HepG2 (cell line): ENCODE measurements around the gene GNGT2. TPM values are rescaled to one million over a fixed set of nuclear protein-coding genes. Genes with fewer than 3 reads are reported as not detected.
A peak's percentile ranks its signal among the peaks of the same experiment; 100 is the strongest.

Experiments used
- CENPBD1 ChIP-seq: sonication (generic); formaldehyde crosslinking; IDR thresholded peaks from 2 replicates; pipeline ENCODE4 v1.8.0; 2022; ENCODE audit warnings: missing genetic modification reagents, low read depth, mild to moderate bottlenecking, borderline replicate concordance
- EZH2 ChIP-seq: conservative IDR thresholded peaks from 2 replicates; pipeline ENCODE4 v1.6.1; 2012; ENCODE audit warnings: mild to moderate bottlenecking, low read depth, low read length, moderate library complexity
- GATAD2A ChIP-seq: IDR thresholded peaks from 2 replicates; pipeline ENCODE4 v1.6.1; 2016
- HES4 ChIP-seq: sonication (generic); formaldehyde crosslinking; IDR thresholded peaks from 2 replicates; pipeline ENCODE4 v1.9.0; 2021; ENCODE audit warnings: mild to moderate bottlenecking, missing genetic modification reagents, borderline replicate concordance
- HNRNPK ChIP-seq: fragments of 200-400 bp; formaldehyde crosslinking; IDR thresholded peaks from 2 replicates; pipeline ENCODE4 v1.6.1; 2018; ENCODE audit warnings: low read length, low read depth, moderate library complexity, mild to moderate bottlenecking; ENCODE audit not compliant: poor library complexity, severe bottlenecking
- ISX ChIP-seq: sonication (generic); formaldehyde crosslinking; conservative IDR thresholded peaks from 2 replicates; pipeline ENCODE4 v1.5.0; 2020; ENCODE audit warnings: missing genetic modification reagents
- NFRKB ChIP-seq: fragments of 450-650 bp; IDR thresholded peaks from 2 replicates; pipeline ENCODE4 v1.6.1; 2017
- SMARCC2 ChIP-seq: fragments of 450-650 bp; IDR thresholded peaks from 2 replicates; pipeline ENCODE4 v1.6.1; 2017; ENCODE audit warnings: antibody characterized with exemption, mild to moderate bottlenecking
- SMC3 ChIP-seq: IDR thresholded peaks from 2 replicates; pipeline ENCODE4 v1.6.1; 2011; ENCODE audit warnings: low read length, improper control_type of control experiment
- TAF1 ChIP-seq: sonication (generic); formaldehyde crosslinking; IDR thresholded peaks from 2 replicates; pipeline ENCODE4 v1.4.0; 2020; ENCODE audit warnings: missing genetic modification reagents
- TFAP4 ChIP-seq: sonication (generic); IDR thresholded peaks from 2 replicates; pipeline ENCODE4 v1.6.1; 2016; ENCODE audit warnings: low read depth, borderline replicate concordance
- U2AF2 ChIP-seq: fragments of 200-400 bp; formaldehyde crosslinking; IDR thresholded peaks from 2 replicates; pipeline ENCODE4 v1.6.1; 2017; ENCODE audit warnings: low read depth, mild to moderate bottlenecking, low read length
- ZNF496 ChIP-seq: sonication (generic); formaldehyde crosslinking; IDR thresholded peaks from 2 replicates; pipeline ENCODE4 v1.8.1; 2023; ENCODE audit warnings: mild to moderate bottlenecking, moderate library complexity, missing genetic modification reagents; ENCODE audit not compliant: insufficient replicate concordance
- ZNF556 ChIP-seq: sonication (generic); formaldehyde crosslinking; IDR thresholded peaks from 2 replicates; pipeline ENCODE4 v1.4.0; 2020; ENCODE audit warnings: mild to moderate bottlenecking, missing genetic modification reagents, borderline replicate concordance
- ZNF558 ChIP-seq: sonication (generic); formaldehyde crosslinking; IDR thresholded peaks from 2 replicates; pipeline ENCODE4 v1.9.0; 2022; ENCODE audit warnings: mild to moderate bottlenecking, missing genetic modification reagents, borderline replicate concordance
- ZNF563 ChIP-seq: sonication (generic); formaldehyde crosslinking; IDR thresholded peaks from 2 replicates; pipeline ENCODE4 v1.8.0; 2022; ENCODE audit warnings: mild to moderate bottlenecking, moderate library complexity, missing genetic modification reagents
- ZNF609 ChIP-seq: sonication (generic); formaldehyde crosslinking; IDR thresholded peaks from 2 replicates; pipeline ENCODE4 v1.4.0; 2020; ENCODE audit warnings: mild to moderate bottlenecking, missing genetic modification reagents, borderline replicate concordance
- ZNF652 ChIP-seq: IDR thresholded peaks from 2 replicates; pipeline ENCODE4 v1.6.1; 2016; ENCODE audit warnings: low read depth, borderline replicate concordance
- ZNF768 ChIP-seq: sonication (generic); formaldehyde crosslinking; IDR thresholded peaks from 2 replicates; pipeline ENCODE4 v1.4.0; 2020; ENCODE audit warnings: missing genetic modification reagents
- ZNF878 ChIP-seq: sonication (generic); formaldehyde crosslinking; IDR thresholded peaks from 2 replicates; pipeline ENCODE4 v1.8.1; 2023; ENCODE audit warnings: mild to moderate bottlenecking, missing genetic modification reagents, moderate library complexity
- polyA plus RNA-seq, 8 experiments: library from polyadenylated mRNA; depleted of rRNA in 3 of 8; stranded (reverse) in 7 of 8; unstranded in 1 of 8; fragments of >200 nt; fragmentation: Illumina TruSeq in 4 of 8; extraction: Trizol in 4 of 8; gene quantifications; 2 replicates each; pipeline versions ENCODE4 v1.2.1 to v1.2.3, GENCODE V29; 2011 to 2016; ENCODE audit warnings: low read depth in 4 of 8, missing spikeins in 1 of 8, mixed read lengths in 1 of 8; ENCODE audit not compliant: insufficient read depth in 1 of 8
- total RNA-seq, 5 experiments: library from RNA; depleted of rRNA; stranded (reverse); fragments of >200 nt; fragmentation: Illumina TruSeq; extraction: Trizol; gene quantifications; 2 replicates each; pipeline ENCODE4 v1.2.3, GENCODE V29; 2016; ENCODE audit warnings: low read depth in 1 of 5

GNGT2 gene
- total and polyA plus RNA-seq, 2 of the 13 experiments (the other 11 are each of a cell fraction or from before 2014, with no cell fraction given), result not detected

GRCh38 chr17:49193513-49194296 is 16.7 kb downstream of the GNGT2 start (continued):
- no peak for TF ChIP-seq SMC3
- TF ChIP-seq ZNF652 (CRISPR knock-in tag), result no peak
- TF ChIP-seq U2AF2, result no peak
- TF ChIP-seq HNRNPK, result peak; percentile 22
- no peak for TF ChIP-seq EZH2
- TF ChIP-seq TFAP4, result no peak
- no peak for TF ChIP-seq ISX
- TF ChIP-seq GATAD2A (CRISPR knock-in tag), result no peak
- no peak for TF ChIP-seq ZNF768
- no peak for TF ChIP-seq ZNF878
- TF ChIP-seq HES4 (CRISPR knock-in tag), result no peak
- no peak for TF ChIP-seq CENPBD1 (CRISPR knock-in tag)
- TF ChIP-seq NFRKB, result peak; percentile 39; the same call in 1 of the 2 replicates
- TF ChIP-seq ZNF556 (CRISPR knock-in tag), result no peak
- TF ChIP-seq SMARCC2, result no peak
- TF ChIP-seq ZNF609 (CRISPR knock-in tag), result no peak
- no peak for TF ChIP-seq ZNF558
- no peak for TF ChIP-seq TAF1 (CRISPR knock-in tag)
- TF ChIP-seq ZNF563 (CRISPR knock-in tag), result no peak
- no peak for TF ChIP-seq ZNF496 (CRISPR knock-in tag)
